ENCODE data around the gene ZNF532.
A peak's percentile ranks its signal among the peaks of the same experiment; 100 is the strongest.
"Not testable (repeated sequence)": the region's sequence is repeated elsewhere in the genome, so short reads cannot be mapped to it uniquely, and the experiment has no call there.

ZNF532 gene, protein sequence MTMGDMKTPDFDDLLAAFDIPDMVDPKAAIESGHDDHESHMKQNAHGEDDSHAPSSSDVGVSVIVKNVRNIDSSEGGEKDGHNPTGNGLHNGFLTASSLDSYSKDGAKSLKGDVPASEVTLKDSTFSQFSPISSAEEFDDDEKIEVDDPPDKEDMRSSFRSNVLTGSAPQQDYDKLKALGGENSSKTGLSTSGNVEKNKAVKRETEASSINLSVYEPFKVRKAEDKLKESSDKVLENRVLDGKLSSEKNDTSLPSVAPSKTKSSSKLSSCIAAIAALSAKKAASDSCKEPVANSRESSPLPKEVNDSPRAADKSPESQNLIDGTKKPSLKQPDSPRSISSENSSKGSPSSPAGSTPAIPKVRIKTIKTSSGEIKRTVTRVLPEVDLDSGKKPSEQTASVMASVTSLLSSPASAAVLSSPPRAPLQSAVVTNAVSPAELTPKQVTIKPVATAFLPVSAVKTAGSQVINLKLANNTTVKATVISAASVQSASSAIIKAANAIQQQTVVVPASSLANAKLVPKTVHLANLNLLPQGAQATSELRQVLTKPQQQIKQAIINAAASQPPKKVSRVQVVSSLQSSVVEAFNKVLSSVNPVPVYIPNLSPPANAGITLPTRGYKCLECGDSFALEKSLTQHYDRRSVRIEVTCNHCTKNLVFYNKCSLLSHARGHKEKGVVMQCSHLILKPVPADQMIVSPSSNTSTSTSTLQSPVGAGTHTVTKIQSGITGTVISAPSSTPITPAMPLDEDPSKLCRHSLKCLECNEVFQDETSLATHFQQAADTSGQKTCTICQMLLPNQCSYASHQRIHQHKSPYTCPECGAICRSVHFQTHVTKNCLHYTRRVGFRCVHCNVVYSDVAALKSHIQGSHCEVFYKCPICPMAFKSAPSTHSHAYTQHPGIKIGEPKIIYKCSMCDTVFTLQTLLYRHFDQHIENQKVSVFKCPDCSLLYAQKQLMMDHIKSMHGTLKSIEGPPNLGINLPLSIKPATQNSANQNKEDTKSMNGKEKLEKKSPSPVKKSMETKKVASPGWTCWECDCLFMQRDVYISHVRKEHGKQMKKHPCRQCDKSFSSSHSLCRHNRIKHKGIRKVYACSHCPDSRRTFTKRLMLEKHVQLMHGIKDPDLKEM (N-terminal part only)

DNA sequence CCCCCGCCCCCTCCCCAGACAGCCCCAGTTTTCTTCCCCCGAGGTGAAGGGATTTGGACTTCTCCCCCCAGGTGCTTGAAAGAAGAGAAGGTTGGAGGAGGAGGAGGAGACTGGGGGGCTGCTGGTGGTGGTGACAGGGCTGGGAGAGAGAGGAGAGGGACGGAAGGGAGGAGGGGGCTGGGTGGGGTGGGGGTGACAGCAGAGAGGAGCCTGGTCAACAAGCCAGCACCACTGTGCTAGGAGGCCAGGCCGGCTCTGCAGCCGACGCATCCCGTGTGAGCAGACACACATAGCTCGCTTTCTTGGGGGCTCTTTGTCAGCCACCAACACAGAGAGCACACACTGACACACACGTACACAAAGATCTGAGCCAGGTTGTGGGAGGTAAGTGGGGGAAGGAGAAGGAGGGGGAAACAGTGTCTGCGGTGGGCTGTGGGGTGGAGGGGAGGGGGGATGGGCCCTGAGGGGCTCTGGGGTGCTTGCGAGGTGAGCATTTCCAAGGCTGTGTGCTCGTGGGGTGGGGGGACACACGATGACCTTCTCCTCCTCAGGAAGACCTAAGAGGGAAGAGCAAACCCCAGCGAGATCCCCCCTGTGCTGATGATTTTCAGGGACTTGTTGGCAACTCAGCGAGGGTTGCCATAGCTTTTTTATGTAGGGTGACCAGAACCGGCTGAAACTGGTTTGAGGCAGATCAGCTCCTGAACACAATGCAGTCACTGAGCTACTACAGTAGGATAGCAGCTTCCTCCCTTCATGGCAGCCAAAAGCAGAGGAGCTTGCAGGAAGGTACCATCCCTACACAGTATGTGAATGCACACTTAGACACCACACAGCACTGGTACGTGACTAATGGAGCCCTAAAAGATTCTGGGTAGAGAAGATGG is at the start of gene ZNF532:
Gene ZNF532 (plus strand): TSS at position 732 of the 887 bp plus-strand sequence. CDS start 53,411 bp downstream, outside the sequence.
- DNase-seq = peak; percentile 95

DNA sequence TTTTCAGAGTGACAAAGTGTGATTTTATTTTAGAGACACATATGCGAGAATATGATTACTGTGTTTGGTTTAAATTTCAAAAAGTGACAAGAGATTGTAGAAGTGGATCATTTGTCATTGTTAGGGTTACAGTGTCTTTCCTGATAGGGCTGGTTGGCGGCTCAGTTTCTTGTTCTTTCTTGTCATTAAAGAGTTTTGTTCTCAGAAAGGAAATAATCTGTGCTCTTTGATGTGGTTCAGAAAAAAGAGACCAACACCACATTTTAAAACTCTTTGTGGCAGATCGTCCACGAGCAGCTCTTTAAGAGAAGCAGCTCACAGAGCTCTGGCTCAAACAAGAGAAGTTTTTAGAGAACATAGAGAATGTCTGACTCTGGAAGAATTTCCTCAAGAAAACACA is 45.6 kb upstream of the ZNF532 start:
- no peak for DNase-seq

DNA sequence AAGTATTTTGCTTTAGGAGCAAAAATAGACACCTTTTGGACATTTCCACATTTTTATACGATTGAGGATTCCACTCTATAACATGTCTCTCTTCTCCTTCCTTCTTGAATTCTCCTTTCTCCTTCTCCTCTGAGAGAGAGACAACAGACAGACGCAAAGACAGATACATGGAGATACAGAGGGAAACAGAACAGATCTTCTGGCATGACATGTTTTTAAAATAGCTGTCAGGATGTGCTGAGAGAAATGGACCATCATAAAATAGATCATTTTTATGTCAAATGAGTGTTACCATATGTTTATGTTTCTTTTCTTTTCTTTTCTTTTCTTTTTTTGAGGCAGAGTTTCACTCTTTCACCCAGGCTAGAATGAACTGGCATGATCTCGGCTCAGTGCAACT is 44.4 kb upstream of the ZNF532 start:
- no peak for DNase-seq

DNA sequence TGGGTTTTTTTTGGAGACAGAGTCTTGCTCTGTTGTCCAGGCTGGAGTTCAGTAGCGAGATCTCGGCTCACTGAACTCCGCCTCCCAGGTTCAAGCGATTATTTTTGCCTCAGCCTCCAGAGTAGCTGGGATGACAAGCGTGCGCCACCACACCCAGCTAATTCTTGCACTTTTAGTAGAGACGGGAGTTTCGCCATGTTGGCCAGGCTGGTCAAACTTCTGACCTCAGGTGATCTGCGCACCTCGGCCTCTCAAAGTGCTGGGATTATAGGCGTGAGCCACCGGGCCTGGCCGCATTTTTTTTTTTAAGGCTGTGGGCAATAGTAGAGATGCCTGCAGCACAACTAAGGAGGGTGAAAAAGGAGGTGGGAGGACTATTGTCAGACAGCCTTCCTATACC is 41.7 kb upstream of the ZNF532 start:
- DNase-seq = no peak

DNA sequence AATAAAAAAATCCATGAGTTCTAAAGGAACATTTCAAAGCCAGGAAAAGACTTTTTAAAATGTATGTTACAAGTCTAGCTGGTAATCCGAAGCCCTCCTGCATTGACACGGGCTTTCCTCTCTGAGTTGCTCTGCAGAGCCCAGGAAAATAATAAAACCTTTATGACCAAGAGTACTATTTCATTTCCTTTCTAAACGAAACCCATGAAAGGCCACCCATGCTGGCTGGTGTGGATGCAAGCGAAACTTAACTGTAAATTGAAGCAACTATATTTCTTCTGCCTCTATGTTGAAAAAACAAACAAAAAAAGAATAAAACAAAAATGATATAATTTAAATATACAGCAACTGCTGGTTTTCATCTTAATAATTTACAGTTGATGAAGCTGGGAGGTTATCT is 41.3 kb upstream of the ZNF532 start:
- no peak for DNase-seq

DNA sequence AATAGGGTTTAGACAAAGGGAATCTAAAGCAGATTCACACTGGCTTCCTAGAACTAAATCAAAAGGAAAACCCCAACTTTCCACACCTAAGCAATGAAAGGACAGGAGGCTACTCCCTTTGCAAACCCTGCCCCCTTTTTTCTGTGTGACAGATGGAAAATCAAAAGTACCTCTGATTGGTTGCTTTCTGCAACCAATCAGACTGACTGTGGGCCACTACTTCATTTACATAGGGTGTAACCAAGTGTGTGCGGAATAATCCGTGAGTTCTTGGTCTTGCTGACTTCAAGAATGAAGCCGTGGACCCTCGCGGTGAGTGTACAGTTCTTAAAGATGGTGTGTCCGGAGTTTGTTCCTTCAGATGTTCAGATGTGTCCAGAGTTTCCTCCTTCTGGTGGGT is 37.8 kb upstream of the ZNF532 start:
- DNase-seq = not testable (repeated sequence)

DNA sequence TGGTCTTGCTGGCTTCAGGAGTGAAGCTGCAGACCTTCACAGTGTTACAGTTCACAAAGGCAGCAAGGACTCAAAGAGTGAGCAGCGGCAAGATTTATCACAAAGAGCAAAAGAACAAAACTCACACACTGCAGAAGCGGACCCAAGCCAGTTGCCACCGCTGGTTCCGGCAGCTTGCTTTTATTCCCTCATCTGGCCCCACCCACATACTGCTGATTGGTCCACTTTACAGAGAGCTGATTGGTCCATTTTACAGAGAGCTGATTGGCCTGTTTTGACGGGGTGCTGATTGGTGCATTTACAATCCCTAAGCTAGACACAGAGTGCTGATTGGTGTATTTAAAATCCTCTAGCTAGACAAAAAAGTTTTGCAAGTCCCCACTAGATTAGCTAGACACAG is 37.2 kb upstream of the ZNF532 start:
- no peak for DNase-seq

DNA sequence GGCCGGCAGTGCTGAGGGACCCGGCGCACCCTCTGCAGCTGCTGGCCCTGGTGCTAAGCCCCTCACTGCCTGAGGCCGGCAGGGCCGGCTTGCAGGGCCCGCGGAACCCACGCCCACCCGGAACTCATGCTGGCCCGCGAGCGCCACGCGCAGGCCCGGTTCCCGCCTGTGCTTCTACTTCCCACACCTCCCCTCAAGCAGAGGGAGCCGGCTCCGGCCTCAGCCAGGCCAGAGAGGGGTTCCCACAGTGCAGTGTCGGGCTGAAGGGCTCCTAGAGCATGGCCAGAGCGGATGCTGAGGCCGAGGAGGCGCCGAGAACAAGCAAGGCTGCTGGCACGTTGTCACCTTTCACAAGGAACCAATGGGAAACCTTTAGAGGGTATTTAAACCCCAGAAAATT is 36.8 kb upstream of the ZNF532 start:
- DNase-seq = no peak

DNA sequence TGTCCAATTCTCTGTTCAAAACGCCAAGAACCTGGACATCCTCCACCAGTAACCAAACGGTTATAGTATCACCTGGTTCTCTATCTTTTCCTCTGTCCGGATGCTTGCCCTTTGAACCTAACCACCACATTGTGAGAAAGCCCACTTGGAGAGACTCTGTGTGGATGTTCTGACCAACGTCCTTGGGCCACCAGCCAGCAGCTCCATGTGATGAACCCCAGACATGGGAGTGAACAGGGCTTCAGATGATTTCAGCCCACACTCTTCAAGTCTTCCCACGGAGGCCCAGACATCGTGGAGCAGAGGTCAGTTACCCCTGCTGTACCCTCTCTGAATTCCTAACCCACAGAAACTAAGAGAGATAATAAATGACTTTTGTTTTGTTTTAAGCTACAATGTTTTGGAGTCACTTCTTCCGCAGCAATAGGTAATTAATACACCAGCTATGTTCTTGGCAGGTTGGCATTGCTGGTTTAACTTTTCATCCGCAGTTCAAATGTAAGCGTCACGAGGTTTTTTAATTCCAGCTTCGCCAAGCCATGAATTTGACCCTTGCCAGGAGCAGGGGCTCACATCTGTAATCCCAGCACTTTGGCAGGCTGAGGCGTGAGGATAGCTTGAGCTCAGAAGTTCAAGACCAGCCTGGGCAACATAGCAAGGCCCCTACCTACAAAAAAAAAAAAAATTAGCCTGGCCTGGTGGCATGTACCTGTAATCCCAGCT is 36.1 kb upstream of the ZNF532 start:
- DNase-seq = no peak

DNA sequence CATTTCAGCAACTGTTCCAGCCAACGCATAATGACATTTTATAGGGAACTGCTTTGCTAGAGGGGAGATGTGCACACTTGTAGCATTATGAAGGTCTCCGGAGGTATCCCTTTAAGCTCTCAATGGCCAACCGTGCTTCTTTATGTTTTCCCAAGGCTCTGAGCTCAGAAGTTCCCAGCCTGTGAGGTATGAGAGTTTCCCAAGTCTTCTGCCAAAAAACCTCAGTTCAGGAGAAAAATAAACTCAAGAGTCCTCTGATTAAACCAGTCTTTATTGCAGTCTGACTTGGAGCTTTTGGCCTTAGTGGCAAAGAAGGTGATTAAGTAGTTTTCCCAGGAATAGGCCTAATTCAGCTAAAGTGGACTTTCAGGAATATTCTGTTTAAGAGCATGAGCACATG is 35.4 kb upstream of the ZNF532 start:
- DNase-seq = no peak

DNA sequence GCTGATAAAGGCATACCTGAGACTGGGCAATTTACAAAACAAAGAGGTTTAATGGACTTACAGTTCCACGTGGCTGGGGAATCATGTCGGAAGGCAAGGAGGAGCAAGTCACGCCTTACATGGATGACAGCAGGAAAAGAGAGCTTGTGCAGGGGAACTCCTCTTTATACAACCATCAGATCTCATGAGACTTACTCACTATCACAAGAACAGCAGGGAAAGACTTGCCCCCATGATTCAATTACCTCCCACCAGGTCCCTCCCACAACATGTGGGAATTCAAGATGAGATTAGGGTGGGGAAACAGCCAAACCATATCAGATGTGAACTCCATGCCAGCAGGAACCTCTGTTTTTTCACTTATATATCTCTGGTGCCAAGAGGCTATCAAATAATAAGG is 34.8 kb upstream of the ZNF532 start:
- not testable (repeated sequence) for DNase-seq

DNA sequence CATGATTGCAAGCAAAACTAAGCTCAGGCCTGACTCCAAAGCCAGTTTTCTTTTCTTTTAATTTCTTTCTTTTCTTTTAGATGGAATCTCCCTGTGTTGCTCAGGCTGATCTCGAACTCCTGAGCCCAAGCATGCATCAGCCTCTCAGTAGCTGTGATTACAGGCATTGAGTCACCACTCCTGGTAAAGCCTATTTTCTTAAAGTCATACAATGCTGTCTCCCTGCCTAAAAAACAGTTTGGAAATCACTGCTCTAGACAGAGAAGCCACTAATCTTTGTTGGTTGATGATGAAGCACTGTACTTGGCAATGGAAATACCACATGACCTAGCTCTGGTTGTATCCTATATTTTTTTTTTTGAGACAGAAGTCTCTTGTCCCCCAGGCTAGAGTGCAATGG is 33.1 kb upstream of the ZNF532 start:
- DNase-seq = no peak

DNA sequence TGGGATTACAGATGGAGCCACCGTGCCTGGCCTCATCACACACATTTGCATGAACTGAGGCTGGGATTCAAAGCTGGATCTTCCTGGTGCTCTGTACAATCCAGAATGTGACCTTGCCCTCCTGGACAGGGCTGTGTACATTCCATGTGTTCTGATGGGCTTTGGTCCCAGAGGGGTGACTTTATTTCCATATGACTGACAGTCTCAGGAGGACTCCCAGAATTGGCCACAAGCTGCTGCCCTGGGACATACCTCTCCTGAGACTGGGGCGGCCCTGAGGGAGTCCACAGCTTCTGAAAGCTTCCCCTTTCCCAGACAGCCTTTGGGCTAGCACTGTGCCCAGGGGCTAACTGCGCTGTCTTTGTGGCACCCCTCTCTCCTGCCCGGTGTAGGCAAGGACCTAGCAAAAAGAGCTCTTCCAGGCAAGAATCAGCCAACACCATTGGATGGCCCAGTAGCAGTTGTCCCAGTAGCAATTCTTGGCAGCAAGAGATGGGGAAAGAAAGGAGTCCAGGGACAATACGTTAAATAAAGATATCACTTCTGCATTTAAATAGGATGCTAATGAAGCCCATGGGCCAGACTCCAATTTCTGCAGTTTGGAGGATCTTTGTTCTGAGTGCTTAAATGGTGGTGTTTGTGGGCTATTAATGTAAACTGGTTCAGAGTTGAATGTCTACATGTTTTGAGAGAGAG is 26.4 kb upstream of the ZNF532 start:
- DNase-seq = no peak

DNA sequence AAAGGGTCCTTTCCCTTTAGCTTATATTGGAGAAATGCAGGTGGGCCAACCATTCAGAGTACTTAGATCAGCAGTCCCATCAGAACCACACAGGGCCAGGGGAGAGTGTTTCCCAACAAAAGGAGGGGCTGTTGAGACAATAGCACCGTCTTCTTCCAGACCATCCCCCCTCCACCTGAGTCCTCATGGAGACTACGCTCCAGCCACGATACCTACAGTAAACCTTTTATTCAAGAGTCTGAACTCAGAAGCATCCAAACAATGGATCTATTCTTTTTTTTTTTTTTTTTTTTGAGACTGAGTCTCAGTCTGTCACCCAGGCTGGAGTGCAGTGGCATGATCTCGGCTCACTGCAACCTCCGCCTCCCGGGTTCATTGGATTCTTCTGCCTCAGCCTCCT is 25.7 kb upstream of the ZNF532 start:
- DNase-seq = no peak

DNA sequence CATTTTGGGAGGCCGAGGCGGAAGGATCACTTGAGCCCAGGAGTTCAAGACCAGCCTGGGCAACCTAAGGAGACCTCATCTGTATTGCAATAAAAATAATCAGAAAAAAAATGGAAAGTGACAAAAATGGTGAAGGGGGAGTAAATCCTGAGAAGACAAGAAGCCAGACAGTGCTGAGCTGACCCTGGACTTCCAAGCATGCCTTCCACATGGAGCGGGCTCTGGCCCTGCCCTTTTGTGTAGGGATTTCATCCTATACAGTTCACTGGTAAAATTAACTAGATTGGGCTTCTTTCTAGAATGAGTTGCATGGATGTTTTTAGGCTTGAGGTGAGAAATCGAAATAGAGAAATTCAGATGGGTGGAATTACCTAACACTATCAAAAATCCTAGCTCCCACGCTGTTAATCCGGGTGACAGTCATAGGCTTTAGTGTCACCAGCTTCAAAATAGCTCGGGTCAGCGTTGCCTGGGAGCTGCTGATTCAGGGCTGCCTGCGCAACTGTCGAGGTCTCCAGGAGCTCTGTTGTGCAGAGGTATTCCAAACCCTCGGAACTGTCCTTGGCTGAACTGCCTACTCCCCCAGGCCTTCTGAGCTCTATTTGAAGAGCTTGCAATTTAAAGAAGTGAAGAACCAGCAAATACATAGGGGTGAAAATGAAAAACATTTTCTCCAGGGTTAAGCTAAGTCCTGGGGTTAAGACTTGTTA is 21.5 kb upstream of the ZNF532 start:
- no peak for DNase-seq

DNA sequence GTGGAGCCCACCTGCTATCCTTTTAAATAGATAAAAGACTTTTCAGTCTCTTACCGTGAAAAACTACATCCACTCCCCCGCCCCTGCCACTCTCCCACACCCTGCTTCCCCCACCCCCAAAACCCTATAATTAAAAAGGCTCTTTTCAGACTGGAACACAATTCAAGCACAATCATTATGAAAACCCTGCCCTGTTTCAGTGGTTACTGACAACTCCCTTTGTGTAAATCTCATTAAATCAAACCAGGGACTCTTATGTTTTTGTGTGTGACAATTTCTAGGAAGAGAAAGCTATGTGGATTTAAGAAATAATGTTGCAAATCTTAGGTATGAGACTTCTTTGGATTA is 21.0 kb upstream of the ZNF532 start:
- no peak for DNase-seq

DNA sequence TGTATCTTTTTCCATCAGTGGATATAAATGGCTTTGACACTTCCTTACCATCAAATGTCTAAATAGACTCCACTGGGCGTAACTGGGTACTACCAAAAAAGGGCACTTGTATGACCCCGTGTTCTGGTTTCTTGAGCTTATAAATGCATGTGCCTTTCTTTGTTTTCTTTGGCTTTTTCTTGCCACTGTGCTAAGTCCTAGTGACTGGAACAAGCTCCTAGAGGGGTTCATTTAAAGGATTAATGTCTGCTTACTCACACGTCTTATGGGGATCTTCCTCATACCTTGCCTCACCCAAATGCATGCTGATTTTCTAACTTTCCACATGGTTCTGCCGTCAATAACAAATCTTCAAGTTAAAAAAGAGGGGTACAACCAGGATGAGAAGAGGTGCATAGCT is 19.8 kb upstream of the ZNF532 start:
- DNase-seq = no peak

DNA sequence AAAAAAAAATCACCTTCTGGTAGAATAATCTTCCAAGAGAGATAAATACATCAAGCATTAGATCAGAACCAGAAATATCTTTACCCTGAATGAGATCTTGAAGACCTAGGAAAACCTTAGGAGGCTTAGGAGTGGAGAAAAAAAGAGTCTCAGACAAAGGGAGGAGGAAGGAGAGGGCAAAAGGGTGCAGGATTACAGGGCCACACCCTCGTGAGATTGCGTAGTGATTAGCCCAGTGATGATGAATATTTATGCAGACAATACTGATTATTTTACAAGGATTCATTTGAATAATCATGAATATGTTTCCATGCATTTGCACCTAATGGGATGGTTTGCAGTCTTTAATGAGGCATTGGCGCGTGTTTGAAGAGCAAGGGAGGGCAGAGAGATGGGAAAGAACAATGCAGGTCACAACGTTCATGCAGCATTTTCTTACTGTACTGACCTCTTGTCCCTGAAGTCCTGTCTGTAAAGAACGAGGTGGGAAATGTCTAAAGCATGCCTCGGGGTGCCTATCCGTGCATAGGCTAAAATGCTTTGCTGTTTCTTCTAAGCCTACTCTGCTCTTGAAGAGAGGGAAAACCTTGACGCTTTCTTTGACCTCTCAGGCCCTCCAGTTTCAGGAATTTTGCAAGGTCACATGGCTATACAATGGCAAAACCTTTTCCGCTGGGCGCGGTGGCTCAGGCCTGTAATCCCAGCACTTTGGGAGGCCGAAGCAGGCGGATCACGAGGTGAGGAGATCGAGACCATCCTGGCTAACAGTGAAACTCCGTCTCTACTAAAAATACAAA is 18.6 kb upstream of the ZNF532 start:
- DNase-seq = no peak

DNA sequence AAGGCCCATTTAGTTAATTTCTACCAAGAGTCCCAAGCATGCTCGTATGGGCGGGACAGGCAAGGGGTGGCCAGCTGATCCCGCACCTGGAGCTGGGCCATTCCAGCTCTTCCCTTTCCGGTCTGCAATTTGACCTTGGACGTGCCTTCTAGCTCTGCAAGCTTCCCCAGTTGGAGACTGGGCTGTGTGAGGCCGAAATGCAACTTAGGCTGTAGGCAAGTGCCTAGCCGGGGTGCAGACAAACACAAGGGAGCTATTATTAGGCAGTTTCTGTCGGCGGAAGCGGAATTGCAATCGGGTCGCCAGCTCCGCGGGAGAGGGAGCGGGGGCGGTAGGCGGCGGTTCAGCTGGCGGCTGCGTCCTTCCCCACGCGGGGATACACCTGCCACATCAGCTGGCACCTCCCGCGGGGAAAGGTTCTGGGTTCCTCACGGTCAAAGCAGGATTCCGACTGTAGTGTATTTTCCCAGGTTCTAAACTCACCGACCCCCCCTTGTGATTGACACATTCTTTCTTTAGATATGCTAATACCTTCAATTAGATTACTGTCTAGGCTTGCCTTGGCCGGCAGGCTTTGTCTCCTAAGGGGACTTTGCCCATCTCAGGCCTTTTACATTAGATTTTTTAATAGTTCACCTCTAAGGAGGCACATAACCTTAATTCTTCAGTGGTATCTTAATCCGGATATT is 17.1 kb upstream of the ZNF532 start:
- DNase-seq = no peak
